HG02798 (cell line): Measurements from ENCODE around the gene ATG16L2.
"Not testable (repeated sequence)": the region's sequence is repeated elsewhere in the genome, so short reads cannot be mapped to it uniquely, and the experiment has no call there.

ENCODE experiments used
- ATAC-seq: cut with Tn5 transposase; IDR thresholded peaks from one replicate; pipeline ENCODE4 v1.9.1; 2021; ENCODE audit warnings: mild to moderate bottlenecking; ENCODE audit not compliant: unreplicated experiment, poor library complexity

The ATG16L2 gene

DNA sequence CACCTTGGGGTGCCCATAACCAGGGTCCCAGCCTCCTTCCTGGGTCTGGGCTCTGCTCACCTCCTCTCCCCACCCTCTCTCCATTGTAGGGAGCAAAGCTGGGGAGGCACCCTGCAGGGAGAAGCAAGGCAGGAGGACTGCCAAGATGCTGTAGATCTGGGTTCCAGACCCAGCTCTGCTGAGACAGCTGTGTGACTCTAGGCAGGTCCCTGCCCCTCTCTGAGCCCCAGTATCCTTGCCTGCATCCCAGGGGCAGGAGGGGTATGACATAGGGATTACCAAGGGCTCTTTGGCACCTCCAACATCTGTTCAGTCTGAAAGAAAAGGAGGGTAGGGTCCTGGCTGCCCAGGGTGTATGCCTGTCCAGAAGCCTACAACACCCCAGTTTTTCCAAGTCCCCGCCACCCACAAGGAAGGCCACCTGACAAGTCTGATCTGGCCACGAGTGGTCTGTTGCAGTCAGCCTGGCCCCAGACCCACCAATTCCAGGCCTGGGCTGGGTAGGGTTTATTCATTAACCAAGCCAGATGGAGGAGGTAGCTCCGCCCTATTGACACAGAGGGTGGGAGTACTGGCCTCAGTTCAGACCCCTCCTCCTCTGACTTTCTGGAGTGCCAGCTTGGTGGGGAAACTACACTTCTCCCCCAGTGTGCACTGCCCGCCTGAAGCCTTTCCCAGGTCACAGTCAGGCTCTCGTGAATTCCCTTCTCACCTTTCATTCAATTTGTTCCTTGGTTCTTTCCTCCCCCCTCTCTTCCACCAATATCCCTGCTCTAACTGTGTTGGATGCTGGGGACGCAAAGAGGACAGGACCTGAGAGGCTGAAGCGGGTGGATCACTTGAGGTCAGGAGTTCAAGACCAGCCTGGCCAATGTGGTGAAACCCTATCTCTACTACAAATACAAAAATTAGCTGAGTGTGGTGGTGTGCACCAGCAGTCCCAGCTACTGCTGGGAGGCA lies 35.4 kb upstream of the ATG16L2 start:
- no peak for ATAC-seq

GRCh38 chr11:72779495-72780128 lies 34.6 kb upstream of the ATG16L2 start:
- ATAC-seq, result no peak

DNA sequence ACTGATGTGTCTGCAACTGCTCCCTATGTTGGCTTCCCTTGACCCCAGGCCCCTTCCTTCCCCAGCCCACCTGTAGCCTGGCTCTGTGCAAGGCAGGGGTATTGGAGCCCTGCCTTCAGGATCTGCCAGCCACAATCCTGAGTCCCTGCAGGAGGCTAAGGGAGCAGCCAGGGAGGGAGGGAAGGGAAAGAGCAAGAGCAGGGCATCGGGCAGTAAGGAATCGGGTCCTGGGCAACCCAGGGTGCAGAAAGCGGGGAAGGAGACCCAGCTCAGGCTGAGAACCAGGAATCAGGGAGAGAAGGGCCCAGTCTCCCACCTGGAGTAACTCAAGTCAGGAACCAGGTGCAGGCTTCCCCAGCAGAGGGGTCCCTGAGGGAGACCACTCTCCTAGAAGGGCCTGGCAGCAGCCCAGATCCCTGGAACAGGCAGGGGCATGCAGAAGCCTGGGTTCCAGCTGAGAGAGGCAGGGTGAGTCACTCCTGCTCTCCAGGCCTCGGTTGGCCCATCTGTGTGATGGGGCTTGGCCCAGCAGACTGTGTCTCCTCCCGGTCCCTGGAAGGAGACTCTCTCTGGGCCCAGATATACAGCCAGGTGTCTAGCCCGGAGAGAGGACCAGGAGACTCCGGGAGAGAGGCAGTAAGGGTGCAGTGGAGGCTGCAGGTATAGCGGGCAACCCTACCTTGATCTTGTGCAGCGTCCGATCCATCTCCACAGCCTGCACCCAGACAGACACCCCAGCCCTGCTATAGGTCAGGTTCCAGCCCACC lies 33.7 kb upstream of the ATG16L2 start:
- no peak for ATAC-seq

DNA sequence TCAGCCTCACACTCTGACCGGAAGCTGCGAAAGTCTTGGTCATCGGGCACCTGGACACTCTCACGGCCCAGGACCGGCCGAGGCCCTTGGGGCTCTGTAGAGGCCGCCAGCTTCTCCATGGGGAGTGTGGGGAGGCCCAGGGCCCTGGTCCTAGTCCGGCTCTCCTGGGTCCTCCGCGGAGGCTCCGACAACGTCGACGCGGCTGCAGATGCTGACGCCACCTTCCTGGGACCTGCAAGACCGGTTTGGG lies 33.2 kb upstream of the ATG16L2 start:
- ATAC-seq, result no peak

DNA sequence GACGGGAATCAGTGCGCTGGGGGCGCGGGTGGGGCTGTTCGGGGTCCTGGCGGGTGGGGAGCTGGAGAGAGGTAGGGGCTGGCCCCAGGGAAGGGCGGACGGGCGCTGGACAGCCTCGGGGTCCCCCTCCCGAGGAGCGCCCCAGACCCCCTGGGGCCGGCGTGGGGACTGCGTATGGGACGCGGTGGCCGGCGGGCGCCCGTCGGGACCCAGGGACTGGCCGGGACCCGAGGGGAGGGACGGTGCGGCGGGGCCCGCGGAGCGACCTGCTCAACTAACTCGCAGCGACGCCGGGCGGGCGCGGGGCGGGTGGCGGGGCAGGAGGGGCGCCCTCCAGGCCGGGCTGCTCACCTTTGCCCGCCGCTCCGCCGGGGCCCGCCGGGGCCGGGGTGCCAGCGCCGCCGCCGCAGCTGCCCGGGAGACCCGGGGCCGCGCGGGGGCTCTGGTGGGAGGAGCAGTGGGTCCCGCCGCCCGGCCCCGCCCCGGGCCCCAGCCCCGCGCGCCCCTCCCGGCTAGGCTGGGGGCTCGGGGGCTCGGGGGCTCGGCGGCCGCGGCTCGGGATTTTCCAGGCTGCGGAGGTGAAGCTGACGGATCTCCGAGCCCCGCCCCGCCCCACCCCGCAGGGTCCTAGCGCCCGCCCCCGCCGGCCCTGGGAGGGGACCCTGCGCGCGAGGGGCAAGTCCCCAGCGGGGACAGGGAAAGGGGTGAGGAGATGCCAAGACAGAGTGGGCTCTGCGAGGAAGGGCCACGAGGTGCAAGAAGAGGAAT lies 32.7 kb upstream of the ATG16L2 start:
- ATAC-seq, result peak; percentile 60

- ATAC-seq, result no peak
These were observed 31.9 kb upstream of the ATG16L2 start for GRCh38 chr11:72782081-72782920.

DNA sequence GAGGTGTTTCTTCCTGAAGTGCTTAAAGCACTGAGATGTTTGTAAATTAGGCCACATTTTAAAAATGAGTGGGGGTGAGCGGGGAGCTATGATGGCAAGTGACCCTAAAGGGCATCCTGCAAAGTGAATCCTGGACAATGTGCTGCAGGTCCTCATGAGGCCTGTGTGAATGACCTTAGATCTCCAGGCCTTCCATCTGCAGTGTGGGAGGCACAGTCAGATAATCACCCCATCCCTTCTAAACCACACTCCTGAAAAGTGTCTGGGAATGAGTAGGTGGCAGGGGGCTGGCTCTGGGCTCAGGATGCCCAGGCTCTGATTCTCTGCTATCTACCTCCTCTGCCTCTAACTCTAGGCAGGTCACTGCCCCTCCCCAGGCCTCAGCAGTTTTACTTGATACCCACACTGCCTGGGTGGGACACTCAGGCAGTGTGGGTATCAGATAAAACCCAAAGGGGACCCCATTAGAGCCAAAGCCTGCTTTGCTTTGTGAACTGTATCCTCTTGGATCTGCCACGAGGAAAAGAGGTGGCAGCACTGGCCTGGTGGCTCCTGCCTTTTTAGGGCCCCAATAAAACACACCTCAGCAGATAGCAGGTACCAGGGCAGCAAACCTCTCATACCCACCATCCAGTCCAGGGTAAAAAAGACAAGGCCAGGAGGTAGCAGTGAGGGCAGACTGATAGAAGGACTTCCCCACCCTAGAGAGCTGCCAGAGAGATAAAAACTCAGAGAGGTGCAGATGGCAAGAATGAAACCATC lies 30.9 kb upstream of the ATG16L2 start:
- ATAC-seq, result no peak

DNA sequence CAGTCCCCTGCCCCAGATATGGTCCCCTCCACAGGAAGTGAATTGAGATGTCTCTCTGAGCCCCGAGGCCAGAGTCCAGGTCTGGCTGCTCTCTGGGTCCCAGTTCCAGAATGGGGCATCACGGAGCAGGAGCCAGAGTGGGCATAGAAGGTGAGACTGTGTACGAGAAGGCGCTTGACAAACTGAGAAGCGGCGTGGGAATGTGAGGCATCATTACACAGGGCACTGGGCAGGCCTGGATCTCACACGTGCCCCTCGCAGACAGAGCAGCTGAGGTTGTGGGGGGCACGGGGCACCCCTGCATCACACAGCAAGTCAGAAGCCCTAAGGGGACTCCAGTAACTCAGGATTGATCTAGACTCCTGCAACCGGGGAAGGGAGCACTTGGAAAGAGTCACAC lies 29.5 kb upstream of the ATG16L2 start:
- no peak for ATAC-seq

DNA sequence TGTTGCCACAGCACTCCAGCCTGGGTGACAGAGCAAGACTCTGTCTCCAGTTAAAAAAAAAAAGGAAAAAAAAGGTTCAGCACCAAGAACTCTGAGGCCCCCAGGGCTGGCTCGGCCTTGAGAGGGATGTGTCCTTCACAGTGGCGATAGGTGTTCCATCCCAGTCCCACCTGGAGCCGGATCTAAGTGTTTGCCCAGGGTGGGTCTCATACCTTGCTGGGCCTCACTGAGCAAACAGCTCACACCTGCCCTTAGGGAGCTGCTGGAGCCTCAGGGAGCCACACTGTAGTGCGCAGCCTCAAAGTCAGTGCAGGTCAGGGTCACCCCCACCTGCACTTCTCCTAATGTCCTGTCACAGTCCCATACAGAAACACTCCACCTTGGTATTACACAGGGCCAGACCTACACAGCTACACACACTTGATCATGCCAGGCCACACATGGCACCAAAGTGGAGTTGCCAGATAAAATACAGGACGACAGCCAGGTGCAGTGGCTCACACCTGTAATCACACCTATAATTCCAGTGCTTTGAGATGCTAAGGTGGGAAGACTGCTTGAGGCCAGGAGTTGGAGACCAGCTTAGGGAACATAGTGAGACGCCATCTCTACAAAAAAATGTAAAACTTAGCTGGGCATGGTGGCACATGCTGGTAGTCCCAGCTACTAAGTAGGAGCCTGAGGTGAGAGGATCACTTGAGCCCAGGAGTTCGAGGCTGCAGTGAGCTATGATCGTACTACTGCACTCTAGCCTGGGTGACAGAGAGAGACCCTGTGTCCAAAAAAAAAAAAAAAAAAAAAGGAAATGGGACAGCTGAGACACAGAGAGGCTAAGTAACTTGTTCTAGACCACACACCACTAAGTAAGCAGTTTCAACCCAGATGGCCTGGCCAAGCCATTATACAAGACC lies 27.7 kb upstream of the ATG16L2 start:
- no peak for ATAC-seq

DNA sequence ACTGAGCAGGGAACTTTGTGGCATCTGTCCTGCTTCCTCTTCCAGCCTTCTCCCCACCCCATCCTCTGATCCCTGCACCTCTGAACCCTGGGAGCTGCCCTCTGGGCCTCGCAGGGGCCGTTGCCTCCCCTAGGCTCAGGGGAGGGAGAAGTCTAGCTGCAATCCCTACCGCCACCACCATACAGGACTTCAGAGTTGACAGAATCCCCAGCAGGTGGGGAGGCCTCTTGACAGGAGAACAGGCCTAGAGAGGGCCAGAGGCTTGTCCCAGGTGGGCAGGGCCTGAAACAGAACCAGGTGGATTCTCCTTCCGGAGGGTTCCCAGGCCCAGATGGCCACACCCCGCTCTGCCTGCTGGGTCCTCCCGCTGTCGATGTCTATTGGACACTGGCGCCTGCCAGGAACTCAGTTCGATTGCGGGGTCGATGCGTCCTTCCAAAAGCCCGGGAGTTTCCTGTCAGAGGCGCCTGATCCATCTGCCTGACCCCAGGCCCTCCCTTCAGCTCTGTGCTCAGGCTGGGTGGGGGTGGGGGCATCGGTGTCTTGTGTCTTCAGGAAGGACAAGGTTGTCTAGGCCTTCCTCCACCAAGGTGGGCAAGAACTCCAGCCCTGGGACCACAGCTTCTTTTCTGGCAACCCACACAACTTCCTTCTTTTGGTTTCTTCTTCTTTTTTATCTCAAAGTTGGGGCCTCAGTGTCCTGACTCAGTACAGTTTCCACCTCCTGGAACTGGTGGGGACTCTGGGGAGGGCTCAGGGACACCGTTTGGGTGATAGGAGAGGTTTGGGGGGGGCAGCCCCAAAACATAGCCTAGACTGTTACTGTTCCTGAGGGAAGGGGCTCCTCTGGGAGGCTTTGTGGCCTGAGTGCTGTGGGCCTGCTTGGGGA lies 26.8 kb upstream of the ATG16L2 start:
- peak; percentile 56 for ATAC-seq

- ATAC-seq, result no peak
These were observed 26.0 kb upstream of the ATG16L2 start for GRCh38 chr11:72788241-72788640.

- no peak for ATAC-seq
These were observed 24.6 kb upstream of the ATG16L2 start for GRCh38 chr11:72789493-72790131.

GRCh38 chr11:72791228-72791627 lies 23.0 kb upstream of the ATG16L2 start:
- ATAC-seq, result not testable (repeated sequence)

DNA sequence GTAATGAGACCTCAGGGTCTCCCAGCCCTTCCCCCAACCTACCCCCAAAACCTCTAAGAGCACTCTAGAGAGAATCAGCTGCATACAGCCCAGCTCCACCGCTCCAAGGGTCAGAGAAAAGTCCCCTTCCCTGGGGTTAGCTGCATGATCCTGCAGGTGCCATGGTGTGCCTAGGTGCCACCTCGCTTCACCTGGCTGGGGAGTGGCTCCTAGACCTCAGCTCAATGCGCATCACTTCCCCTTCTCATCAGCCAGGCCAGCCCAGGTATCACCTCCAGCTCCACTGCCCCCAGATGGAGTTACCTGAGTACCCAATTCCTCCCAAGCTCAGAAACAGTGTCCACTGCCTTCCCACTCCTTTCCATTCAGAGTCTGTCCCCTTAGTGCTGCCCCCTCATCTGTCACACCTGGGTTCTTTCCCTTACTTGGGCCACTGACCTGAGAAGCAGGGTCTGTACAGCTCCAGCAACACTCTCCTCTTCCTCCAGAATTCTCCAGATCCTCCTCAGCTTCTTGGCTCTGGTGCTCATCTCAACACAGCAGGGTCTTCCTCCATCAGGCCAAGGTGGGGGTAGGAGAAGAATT lies 21.7 kb upstream of the ATG16L2 start:
- no peak for ATAC-seq

GRCh38 chr11:72793076-72793424 lies 21.2 kb upstream of the ATG16L2 start:
- no peak for ATAC-seq
